ENCODE results near the gene CFAP54.

Gene CFAP54

DNA sequence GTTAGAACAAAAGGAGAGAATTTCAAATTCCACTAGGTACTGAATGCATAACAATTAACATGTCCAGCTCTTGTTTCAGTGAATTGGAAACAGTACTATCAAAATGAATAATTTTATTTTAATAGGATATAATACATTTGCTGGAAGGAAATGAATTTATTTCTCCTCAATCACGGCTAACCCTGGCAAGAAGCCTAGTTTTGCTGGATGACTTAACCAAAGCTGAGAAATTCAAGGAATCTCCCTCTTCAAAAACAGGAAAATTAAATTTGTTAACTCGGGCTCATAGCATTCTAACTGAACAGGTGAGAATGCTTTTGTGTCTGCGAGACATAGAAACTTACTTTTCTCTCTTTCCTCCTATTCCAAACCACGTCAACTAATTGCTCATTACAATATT lies 254.2 kb downstream of the CFAP54 start:
- DNase-seq (ENCODE audit: low read depth in 2 of 2) = no peak

GRCh38 chr12:96749999-96750398 lies 260.6 kb downstream of the CFAP54 start:
- DNase-seq (ENCODE audit: low read depth in 2 of 2) = no peak

DNA sequence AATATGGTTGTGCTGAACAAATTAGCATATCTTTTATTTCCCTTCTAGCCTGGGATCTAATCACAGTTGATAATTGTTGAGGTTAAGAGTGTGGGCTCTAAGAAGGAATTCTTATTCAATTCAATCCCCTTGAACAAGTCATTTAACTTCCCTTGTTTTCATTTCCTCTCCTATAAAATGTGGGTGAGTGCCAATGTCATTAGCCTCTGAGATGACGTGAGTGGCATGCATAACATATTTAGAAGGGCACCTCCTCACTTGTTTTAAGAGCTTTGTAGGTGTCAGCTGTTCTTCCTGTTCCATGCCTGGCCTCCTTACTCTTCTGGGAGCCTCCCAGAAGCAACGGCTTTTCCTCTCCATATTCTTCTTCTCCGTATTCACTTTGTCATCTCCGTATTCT lies 262.2 kb downstream of the CFAP54 start:
- DNase-seq (ENCODE audit: low read depth in 2 of 2) = no peak

- DNase-seq (ENCODE audit: low read depth in 2 of 2) = no peak
Measured at GRCh38 chr12:96752211-96752610, 262.8 kb downstream of the CFAP54 start.

DNA sequence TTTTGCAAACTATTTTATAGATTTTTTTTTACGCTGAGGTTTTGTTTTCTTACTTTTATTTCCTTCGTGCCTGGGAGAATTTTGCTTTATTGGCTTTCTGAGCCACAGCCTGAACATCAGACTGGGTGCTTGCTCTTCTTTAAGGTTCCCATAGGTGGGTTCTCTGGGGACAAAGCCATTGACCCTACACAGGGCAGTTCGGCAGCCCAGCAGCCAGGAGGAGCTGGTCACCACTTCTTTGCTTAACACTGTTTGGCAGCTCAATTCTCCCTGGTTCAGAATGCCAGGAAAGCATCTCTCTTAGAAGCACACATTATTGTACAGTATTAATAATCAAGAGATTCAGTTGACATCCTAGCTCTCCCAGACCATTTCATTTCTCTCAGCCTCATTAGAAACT lies 276.9 kb downstream of the CFAP54 start:
- no peak for DNase-seq (ENCODE audit: low read depth in 2 of 2)

DNA sequence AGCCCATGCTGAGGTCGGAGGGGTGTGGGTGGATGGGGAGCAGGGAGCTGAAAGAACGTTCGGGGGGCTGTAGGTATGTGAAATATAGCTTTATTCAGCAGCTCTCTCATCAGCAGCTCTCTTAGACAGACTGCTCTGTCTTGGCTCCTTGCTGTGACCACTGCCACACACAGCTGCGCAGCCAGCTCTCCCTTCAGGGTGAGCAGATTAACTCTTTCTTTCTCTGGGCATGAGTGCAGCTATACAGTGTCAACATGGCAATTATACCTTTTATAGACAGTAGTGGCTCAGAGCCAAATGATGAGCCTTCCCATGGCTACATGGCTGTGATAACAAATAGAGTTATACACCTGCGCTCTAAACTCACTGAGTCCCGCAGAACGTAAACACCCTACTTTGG lies 280.0 kb downstream of the CFAP54 start:
- DNase-seq (ENCODE audit: low read depth in 2 of 2) = no peak

DNA sequence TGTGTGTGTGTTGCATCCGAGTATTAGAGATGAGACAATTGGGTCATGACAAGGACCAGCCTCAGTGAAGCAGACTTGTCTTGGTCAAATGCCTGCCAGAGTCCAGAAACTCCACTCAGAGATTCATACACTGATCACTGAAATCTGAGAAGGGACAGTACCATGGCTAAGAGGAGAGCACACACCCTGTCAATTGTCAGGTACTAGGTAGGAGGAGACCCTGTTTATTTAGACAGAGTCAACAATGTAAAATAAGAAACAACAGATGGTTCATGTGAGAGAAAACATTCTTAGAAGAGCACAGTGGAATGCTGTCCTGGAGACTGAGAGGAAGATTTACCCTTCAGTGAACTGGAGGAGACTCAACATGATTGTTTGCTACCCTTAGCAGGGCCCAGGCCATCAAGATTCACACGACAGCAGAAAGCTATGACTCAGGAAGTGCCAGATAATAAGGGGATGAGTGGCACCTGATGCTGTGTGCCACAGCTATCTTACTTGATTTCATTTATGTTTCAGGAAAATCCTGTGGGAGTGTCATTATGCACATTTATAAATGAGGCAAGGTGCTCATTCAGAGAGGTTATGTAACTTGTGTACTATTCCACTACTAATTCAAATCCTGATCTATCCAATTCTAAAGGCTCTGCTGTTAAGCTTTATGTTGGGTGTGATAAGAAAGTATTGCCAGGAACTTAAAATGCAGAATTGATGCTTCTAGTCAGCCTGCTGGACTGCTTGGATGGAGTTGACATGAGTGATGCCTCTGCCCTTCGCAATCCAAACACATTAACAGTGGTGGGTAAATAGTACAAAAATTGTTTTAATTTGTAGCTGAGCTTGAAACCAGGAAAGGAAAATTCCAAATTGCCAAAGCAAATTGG lies 281.1 kb downstream of the CFAP54 start:
- no peak for DNase-seq (ENCODE audit: low read depth in 2 of 2)

DNA sequence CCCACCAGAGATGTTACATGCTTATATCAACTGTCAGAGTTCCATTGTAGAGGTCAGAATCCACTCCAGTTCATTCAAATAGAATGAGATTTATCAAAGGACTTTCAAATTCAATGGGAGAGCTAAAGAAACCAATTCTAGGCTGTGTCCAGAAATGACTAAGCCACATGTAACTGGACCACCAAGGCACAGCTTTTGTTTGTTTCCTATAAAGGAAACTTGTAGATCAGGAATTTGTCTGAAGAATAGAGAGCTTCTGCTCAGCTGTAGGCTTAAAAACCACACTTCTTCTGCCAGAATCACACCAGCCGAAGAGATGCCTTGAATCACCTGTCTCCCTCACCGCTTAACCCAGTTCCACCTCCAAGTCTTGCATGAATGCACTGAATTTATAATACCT lies 283.7 kb downstream of the CFAP54 start:
- no peak for DNase-seq (ENCODE audit: low read depth in 2 of 2)

GRCh38 chr12:96774496-96775256 lies 285.3 kb downstream of the CFAP54 start:
- no peak for DNase-seq (ENCODE audit: low read depth in 2 of 2)

DNA sequence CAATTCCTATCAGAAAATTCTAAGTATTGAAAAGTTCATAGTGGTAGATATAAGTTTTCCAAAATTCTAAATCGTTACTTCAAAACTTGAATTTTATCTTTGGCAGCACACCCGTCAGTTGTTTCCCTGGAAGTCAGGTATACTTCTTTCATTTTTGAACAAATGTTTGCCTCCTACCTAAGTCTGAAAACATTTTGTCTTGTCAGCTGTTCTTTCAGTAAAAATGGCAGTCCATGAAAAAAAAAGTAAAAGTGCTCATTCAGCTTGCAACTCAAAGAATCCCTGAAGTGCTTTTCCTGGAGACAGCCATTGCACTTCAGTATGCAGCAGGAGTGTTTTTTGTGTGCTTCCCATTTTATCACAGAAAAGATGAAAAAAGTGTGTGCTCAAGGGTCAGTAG lies 287.5 kb downstream of the CFAP54 start:
- DNase-seq (ENCODE audit: low read depth in 2 of 2) = no peak

DNA sequence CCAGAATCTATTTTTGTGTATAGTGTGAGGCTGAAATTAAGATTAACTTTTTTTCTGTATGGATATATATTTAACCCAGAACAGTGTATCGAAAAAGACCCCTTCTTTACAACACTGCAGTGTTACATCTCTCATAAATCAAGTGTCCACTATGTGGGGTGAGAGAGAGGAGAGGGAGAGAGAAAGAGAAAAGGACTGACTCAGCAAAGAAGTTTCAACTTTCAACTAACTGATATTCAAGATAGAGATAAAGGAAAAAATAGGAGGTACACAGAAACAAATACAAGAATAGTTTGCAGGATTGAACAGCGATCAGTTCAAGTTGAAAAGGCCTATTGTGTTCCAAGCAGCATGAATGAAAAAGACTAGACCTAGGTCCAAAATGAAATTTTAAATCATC lies 291.0 kb downstream of the CFAP54 start:
- no peak for DNase-seq (ENCODE audit: low read depth in 2 of 2)

DNA sequence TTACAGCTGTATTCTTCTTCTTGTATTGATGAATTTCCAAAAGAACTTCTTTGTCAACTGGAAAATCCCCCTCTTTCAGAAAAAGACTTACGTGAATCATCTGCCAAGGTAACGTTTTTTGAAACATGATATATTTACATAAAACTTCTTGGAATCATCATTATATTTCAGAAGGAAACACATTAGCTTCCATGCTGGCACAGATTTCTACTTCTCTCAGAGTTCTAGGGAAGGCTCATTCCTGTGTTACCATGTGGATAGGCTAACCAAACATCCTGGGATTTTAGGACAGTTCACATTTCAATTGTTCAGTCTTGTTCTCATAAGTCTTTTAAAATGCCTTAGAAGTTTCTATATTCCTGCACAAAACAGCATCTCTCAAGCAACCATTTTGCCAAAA lies 297.4 kb downstream of the CFAP54 start:
- DNase-seq (ENCODE audit: low read depth in 2 of 2) = no peak

DNA sequence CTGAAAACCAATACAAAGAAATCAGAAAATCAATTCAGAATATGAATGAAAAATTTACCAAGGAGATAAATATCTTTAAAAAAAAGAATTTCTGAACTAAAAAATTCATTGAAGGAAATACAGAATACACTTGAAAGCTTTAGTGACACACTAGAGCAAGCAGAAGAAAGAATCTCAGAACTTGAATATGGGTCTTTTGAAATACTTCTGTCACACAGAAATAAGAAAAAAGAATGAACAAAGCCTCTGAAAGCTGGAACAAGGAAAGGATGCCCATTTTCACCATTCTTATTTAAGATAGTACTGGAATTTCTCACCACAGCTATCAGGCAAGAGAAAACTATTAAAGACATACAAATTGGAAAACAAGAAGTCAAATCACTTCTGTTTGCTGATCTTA lies 314.6 kb downstream of the CFAP54 start:
- no peak for DNase-seq (ENCODE audit: low read depth in 2 of 2)

DNA sequence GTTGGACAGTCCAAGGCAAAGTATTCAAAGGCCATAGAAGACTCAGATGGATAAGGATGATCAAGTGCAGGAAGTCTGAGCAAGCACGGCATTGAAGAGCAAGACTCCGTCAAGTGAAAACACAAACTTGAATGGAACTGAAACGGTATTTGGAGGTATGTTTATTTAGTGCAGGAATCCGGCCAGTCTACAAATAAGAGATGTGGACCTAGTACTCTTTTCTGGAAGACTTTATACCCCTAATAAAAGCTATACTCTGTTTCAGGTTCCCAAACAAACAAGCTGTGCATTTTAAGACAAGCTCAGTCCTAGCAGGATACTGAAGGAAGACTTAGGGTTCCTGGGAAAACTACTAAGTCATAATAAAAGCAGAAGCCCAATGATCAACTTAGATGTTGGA lies 316.9 kb downstream of the CFAP54 start:
- DNase-seq (ENCODE audit: low read depth in 2 of 2) = no peak

- DNase-seq (ENCODE audit: low read depth in 2 of 2) = no peak
Measured at GRCh38 chr12:96807741-96808140, 318.4 kb downstream of the CFAP54 start.

DNA sequence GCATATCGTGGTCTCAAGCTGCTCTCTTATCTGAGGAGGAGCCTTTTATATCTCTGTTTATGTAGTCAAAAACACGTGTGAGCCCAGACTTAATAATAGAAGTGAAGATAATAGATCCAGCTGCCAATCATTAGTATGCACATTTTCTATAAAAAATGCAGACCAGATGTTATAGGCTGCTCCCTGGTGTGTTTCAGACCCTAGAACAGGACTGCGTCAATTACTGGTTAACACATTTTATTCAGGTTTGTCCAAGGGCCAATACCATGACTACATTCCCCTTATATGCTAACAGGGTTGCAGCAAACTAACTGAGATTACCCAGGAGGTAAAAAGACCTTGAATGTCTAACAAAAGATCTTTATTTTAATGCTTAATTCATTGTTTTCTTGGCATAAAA lies 319.2 kb downstream of the CFAP54 start:
- no peak for DNase-seq (ENCODE audit: low read depth in 2 of 2)

- DNase-seq (ENCODE audit: low read depth in 2 of 2) = no peak
Measured at GRCh38 chr12:96809522-96809921, 320.1 kb downstream of the CFAP54 start.

DNA sequence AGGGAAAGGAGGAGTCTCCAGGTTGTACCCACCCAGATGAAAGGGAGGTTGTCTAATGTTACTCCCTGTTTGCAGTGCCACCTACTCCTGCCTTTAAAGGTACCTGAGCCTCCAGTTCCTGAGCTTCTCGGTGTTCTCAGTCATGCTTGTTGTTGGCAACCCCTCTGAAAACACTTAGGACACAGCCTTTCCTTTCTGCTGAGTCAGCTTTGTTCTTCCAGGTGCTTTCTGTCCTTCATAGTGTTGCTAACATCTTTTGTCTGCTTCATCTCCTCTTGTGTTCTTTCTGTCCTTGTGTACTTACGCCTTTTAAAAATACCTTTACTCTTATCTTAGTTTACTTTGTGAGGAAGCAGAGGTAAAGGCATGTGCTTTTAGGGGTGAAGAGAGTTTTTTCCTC lies 320.7 kb downstream of the CFAP54 start:
- no peak for DNase-seq (ENCODE audit: low read depth in 2 of 2)

- DNase-seq (ENCODE audit: low read depth in 2 of 2) = no peak
Measured at GRCh38 chr12:96810477-96810876, 321.1 kb downstream of the CFAP54 start.

- no peak for DNase-seq (ENCODE audit: low read depth in 2 of 2)
Measured at GRCh38 chr12:96811083-96811482, 321.7 kb downstream of the CFAP54 start.

GRCh38 chr12:96812153-96812552 lies 322.8 kb downstream of the CFAP54 start:
- DNase-seq (ENCODE audit: low read depth in 2 of 2) = no peak

GRCh38 chr12:96814200-96814599 lies 324.8 kb downstream of the CFAP54 start:
- DNase-seq (ENCODE audit: low read depth in 2 of 2) = no peak

- DNase-seq (ENCODE audit: low read depth in 2 of 2) = no peak
Measured at GRCh38 chr12:96821592-96821991, 332.2 kb downstream of the CFAP54 start.
